Spleen (tissue), 7 donors: ENCODE results near the gene NBPF6.

Source experiments
- CTCF ChIP-seq, 11 experiments: fragments of 200-600 bp in 7 of 11; fragments of 450-650 bp in 4 of 11; sonication (generic) in 4 of 11; IDR thresholded peaks in 8 of 11; conservative IDR thresholded peaks in 3 of 11; 1 replicate in 7 of 11; 2 replicates in 4 of 11; pipeline versions ENCODE4 v1.4.0 to v1.8.0; 2016 to 2021; ENCODE audit warnings: antibody characterized with exemption in 11 of 11, inconsistent platforms in 4 of 11, mild to moderate bottlenecking in 1 of 11
- POLR2A ChIP-seq, 3 donors: fragments of 450-650 bp; IDR thresholded peaks; one replicate each; pipeline ENCODE4 v1.5.1; 2017; ENCODE audit warnings: antibody characterized with exemption in 3 of 3, mild to moderate bottlenecking in 1 of 3
- POLR2AphosphoS5 ChIP-seq, 3 donors: sonication (generic); formaldehyde crosslinking; IDR thresholded peaks; one replicate each; pipeline ENCODE4 v1.5.1; 2017; ENCODE audit warnings: antibody characterized with exemption in 3 of 3
- donor health status: DM: no; HTN: no; CAD: no; lungs with moderate emphysema.
- donor health status: DM: no; HTN: no; CAD: no.
- donor health status: DM: no; HTN: no; CAD: no.

- TF ChIP-seq POLR2A (IDR thresholded peaks at IDR 0.05): no peak
- no peak for TF ChIP-seq POLR2AphosphoS5 (IDR thresholded peaks at IDR 0.05)
- no peak for TF ChIP-seq CTCF (IDR thresholded peaks at IDR 0.05 in 8 of 11, conservative IDR thresholded peaks at IDR 0.05 in 3 of 11)
These were observed 62.9 kb downstream of the NBPF6 start for GRCh38 chr1:108513044-108513415.
